Measurements from ENCODE around the gene CALML3.

GRCh38 chr10:5477948-5478693 is 46.6 kb upstream of the CALML3 start:
- no peak for TF ChIP-seq GATA3 (IDR thresholded peaks at IDR 0.05; ENCODE audit: low read depth, low read length)
- no peak for TF ChIP-seq GATA2 (IDR thresholded peaks at IDR 0.05; ENCODE audit: low read depth, low read length)

Measured in SH-SY5Y (cell line).